ENCODE measurements around the gene RIT1.

RIT1 gene

GRCh38 chr1:155873860-155874259 is 37.3 kb downstream of the RIT1 start:
- Histone ChIP-seq H2AFZ (ENCODE audit: low read length) (no peak overlapping the region), H3K4me3 (ENCODE audit: low read length) (no peak overlapping the region), H4K20me1 (ENCODE audit: insufficient read depth, low read length) (no peaks in the 10 kb centered on the region), H3K4me2 (ENCODE audit: low read depth, low read length) (no peak overlapping the region), H3K9ac (ENCODE audit: low read length) (no peak overlapping the region), H3K9me2 (replicated peaks; ENCODE audit: insufficient read depth, low read length) (no peaks in the 10 kb centered on the region), H3F3A (ENCODE audit: insufficient read depth, low read length) (no peaks in the 10 kb centered on the region), H3K27ac (ENCODE audit: low read length) (no peak overlapping the region), H3K36me3 (replicated peaks; ENCODE audit: insufficient read depth, low read length) (no peaks in the 10 kb centered on the region), H3K4me1 (ENCODE audit: low read length) (no peaks in the 10 kb centered on the region), H3K27me3 (replicated peaks; ENCODE audit: insufficient read depth, low read length) (no peaks in the 10 kb centered on the region), H3K9me3 (replicated peaks; ENCODE audit: insufficient read depth, low read length) (no peaks in the 10 kb centered on the region), H3K79me2 (ENCODE audit: low read length) (no peaks in the 10 kb centered on the region)
- no peak for DNase-seq
- TF ChIP-seq, protein P1, sequence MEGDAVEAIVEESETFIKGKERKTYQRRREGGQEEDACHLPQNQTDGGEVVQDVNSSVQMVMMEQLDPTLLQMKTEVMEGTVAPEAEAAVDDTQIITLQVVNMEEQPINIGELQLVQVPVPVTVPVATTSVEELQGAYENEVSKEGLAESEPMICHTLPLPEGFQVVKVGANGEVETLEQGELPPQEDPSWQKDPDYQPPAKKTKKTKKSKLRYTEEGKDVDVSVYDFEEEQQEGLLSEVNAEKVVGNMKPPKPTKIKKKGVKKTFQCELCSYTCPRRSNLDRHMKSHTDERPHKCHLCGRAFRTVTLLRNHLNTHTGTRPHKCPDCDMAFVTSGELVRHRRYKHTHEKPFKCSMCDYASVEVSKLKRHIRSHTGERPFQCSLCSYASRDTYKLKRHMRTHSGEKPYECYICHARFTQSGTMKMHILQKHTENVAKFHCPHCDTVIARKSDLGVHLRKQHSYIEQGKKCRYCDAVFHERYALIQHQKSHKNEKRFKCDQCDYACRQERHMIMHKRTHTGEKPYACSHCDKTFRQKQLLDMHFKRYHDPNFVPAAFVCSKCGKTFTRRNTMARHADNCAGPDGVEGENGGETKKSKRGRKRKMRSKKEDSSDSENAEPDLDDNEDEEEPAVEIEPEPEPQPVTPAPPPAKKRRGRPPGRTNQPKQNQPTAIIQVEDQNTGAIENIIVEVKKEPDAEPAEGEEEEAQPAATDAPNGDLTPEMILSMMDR (IDR thresholded peaks at IDR 0.05; ENCODE audit: low read length) = no peak
- TF ChIP-seq EZH2 (optimal IDR thresholded peaks at IDR 0.05; ENCODE audit: low read depth, low read length) = no peak
- no peak for TF ChIP-seq EZH2phosphoT487 (IDR thresholded peaks at IDR 0.05; ENCODE audit: low read length)

DNA sequence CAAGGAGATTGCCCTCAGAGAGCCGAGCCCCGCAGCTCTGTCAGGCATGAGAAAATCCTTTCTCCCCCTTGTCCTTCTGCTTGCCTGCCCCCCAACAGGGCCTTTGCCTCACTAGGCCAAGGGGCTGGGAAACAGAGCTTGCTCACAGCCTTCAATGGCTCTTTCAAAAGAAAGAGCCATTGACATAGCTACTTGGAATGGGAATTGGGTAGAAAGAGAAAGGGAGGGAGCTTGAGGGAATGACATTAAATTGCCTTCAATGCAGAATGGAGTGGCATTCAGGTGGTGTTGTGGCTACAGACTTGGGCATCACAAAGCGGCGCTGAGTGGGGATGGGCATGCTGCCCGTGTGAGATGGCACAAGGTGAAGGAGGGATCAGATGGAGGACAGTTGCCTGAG is 38.6 kb downstream of the RIT1 start:
- no peaks in the 10 kb centered on the region for H4K20me1 ChIP-seq (ENCODE audit: insufficient read depth, low read length)
- H3K27me3 ChIP-seq (replicated peaks; ENCODE audit: insufficient read depth, low read length) = no peaks in the 10 kb centered on the region
- H3K36me3 ChIP-seq (replicated peaks; ENCODE audit: insufficient read depth, low read length) = no peaks in the 10 kb centered on the region
- H2AFZ ChIP-seq (ENCODE audit: low read length) = no peak overlapping the region
- no peak overlapping the region for H3K4me2 ChIP-seq (ENCODE audit: low read depth, low read length)
- no peaks in the 10 kb centered on the region for H3K79me2 ChIP-seq (ENCODE audit: low read length)
- no peak overlapping the region for H3K9ac ChIP-seq (ENCODE audit: low read length)
- H3K9me3 ChIP-seq (replicated peaks; ENCODE audit: insufficient read depth, low read length) = no peaks in the 10 kb centered on the region
- no peak for DNase-seq
- no peaks in the 10 kb centered on the region for H3K9me2 ChIP-seq (replicated peaks; ENCODE audit: insufficient read depth, low read length)
- TF ChIP-seq EZH2phosphoT487 (IDR thresholded peaks at IDR 0.05; ENCODE audit: low read length) = no peak
- TF ChIP-seq, protein P1 (IDR thresholded peaks at IDR 0.05; ENCODE audit: low read length) = no peak
- no peak for TF ChIP-seq EZH2 (optimal IDR thresholded peaks at IDR 0.05; ENCODE audit: low read depth, low read length)
- H3K27ac ChIP-seq (ENCODE audit: low read length) = no peak overlapping the region
- no peaks in the 10 kb centered on the region for H3K4me1 ChIP-seq (ENCODE audit: low read length)
- H3K4me3 ChIP-seq (ENCODE audit: low read length) = no peak overlapping the region
- H3F3A ChIP-seq (ENCODE audit: insufficient read depth, low read length) = no peaks in the 10 kb centered on the region

- Histone ChIP-seq H3F3A (ENCODE audit: insufficient read depth, low read length) (no peaks in the 10 kb centered on the region), H3K27ac (ENCODE audit: low read length) (no peak overlapping the region), H2AFZ (ENCODE audit: low read length) (no peak overlapping the region), H3K27me3 (replicated peaks; ENCODE audit: insufficient read depth, low read length) (no peaks in the 10 kb centered on the region), H3K9ac (ENCODE audit: low read length) (no peak overlapping the region), H3K4me3 (ENCODE audit: low read length) (no peak overlapping the region), H3K4me2 (ENCODE audit: low read depth, low read length) (no peak overlapping the region), H3K36me3 (replicated peaks; ENCODE audit: insufficient read depth, low read length) (no peaks in the 10 kb centered on the region), H3K79me2 (ENCODE audit: low read length) (no peaks in the 10 kb centered on the region), H3K9me3 (replicated peaks; ENCODE audit: insufficient read depth, low read length) (no peaks in the 10 kb centered on the region), H3K4me1 (ENCODE audit: low read length) (no peaks in the 10 kb centered on the region), H4K20me1 (ENCODE audit: insufficient read depth, low read length) (no peaks in the 10 kb centered on the region), H3K9me2 (replicated peaks; ENCODE audit: insufficient read depth, low read length) (no peaks in the 10 kb centered on the region)
- TF ChIP-seq EZH2 (optimal IDR thresholded peaks at IDR 0.05; ENCODE audit: low read depth, low read length) = no peak
- no peak for TF ChIP-seq EZH2phosphoT487 (IDR thresholded peaks at IDR 0.05; ENCODE audit: low read length)
- TF ChIP-seq, protein P1 (IDR thresholded peaks at IDR 0.05; ENCODE audit: low read length) = no peak
- no peak for DNase-seq
These were observed 39.8 kb downstream of the RIT1 start for GRCh38 chr1:155871390-155871789.

Measured in MM.1S (cell line).